IMR-90 (cell line): Measurements from ENCODE around the gene KLHL3. TPM values are rescaled to one million over a fixed set of nuclear protein-coding genes. Genes with fewer than 3 reads are reported as not detected.
"Not testable (repeated sequence)": the region's sequence is repeated elsewhere in the genome, so short reads cannot be mapped to it uniquely, and the experiment has no call there.

Experiments used
- ATAC-seq: fragments of 200-7000 bp; cut with Tn5 transposase; 2 replicates; pipeline ENCODE4 v1.9.1; 2020; ENCODE audit warnings: low read depth, mild to moderate bottlenecking, moderate library complexity
- BruUV-seq: library from RNA; stranded (reverse); fragments of 400-500 nt; replicated peaks from 2 replicates; lab custom pipeline; 2021; lab: Mats Ljungman, UMichigan
- CTCF ChIA-PET: fragments of 300-600 bp; formaldehyde crosslinking; extraction: SDS; loops from one replicate; lab custom pipeline; 2021; ENCODE audit warnings: antibody characterized with exemption; lab: Yijun Ruan, JAX
- POLR2A ChIA-PET: fragments of 300-600 bp; sonication (Branson Sonifier 250); formaldehyde crosslinking; loops from one replicate; lab custom pipeline; 2022; ENCODE audit warnings: antibody characterized with exemption; ENCODE audit not compliant: unreplicated experiment; lab: Charles Lee
- DNase-seq: peaks from one replicate; pipeline ENCODE4 v3.0.0; 2013
- H2AFZ ChIP-seq: replicated peaks from 2 replicates; pipeline ENCODE3; 2013; ENCODE audit warnings: low read length, mild to moderate bottlenecking; ENCODE audit not compliant: poor library complexity
- H2AK5ac ChIP-seq: 2 replicates; pipeline ENCODE4 v1.6.1; 2013; ENCODE audit warnings: low read depth, low read length, inconsistent platforms
- H2AK9ac ChIP-seq: replicated peaks from 2 replicates; pipeline ENCODE3; 2013; ENCODE audit warnings: mild to moderate bottlenecking, low read depth, low read length, moderate library complexity; ENCODE audit not compliant: poor library complexity
- H2BK120ac ChIP-seq: 2 replicates; pipeline ENCODE4 v1.6.1; 2013; ENCODE audit warnings: low read depth, low read length, inconsistent platforms
- H2BK15ac ChIP-seq: 3 replicates; pipeline ENCODE4 v1.6.1; 2013; ENCODE audit warnings: low read depth, low read length, inconsistent platforms
- H2BK20ac ChIP-seq: 2 replicates; pipeline ENCODE4 v1.6.1; 2013; ENCODE audit warnings: low read depth, mild to moderate bottlenecking, inconsistent platforms, low read length, moderate library complexity
- H2BK5ac ChIP-seq: 2 replicates; pipeline ENCODE4 v1.6.1; 2013; ENCODE audit warnings: mild to moderate bottlenecking, low read depth, low read length, inconsistent platforms; ENCODE audit not compliant: poor library complexity, severe bottlenecking
- H3K14ac ChIP-seq: replicated peaks from 2 replicates; pipeline ENCODE4 v1.6.1; 2013; ENCODE audit warnings: low read depth, low read length, inconsistent platforms
- H3K18ac ChIP-seq: 2 replicates; pipeline ENCODE4 v1.6.1; 2013; ENCODE audit warnings: low read depth, low read length, control low read depth
- H3K23ac ChIP-seq: 2 replicates; pipeline ENCODE4 v1.6.1; 2013; ENCODE audit warnings: low read depth, low read length, inconsistent platforms
- H3K27ac ChIP-seq: 2 replicates; pipeline ENCODE4 v1.5.1; 2013; ENCODE audit warnings: mild to moderate bottlenecking, control low read depth, low read length; ENCODE audit not compliant: insufficient read depth
- H3K27me3 ChIP-seq: 2 replicates; pipeline ENCODE4 v1.6.1; 2013; ENCODE audit warnings: low read length; ENCODE audit not compliant: control insufficient read depth, insufficient read depth
- H3K36me3 ChIP-seq: 2 replicates; pipeline ENCODE4 v1.6.1; 2013; ENCODE audit warnings: low read length, mixed read lengths; ENCODE audit not compliant: control insufficient read depth, insufficient read depth
- H3K4ac ChIP-seq: 2 replicates; pipeline ENCODE4 v1.6.1; 2013; ENCODE audit warnings: low read depth, low read length, inconsistent platforms
- H3K4me1 ChIP-seq: 2 replicates; pipeline ENCODE4 v1.6.1; 2013; ENCODE audit warnings: low read length, mixed read lengths; ENCODE audit not compliant: control insufficient read depth, insufficient read depth
- H3K4me2 ChIP-seq: 2 replicates; pipeline ENCODE4 v1.6.1; 2013; ENCODE audit warnings: low read depth, mild to moderate bottlenecking, control low read depth, low read length, moderate library complexity
- H3K4me3 ChIP-seq: 2 replicates; pipeline ENCODE4 v1.5.1; 2013; ENCODE audit warnings: low read depth, mild to moderate bottlenecking, control low read depth, low read length, moderate library complexity; ENCODE audit not compliant: insufficient read depth
- H3K56ac ChIP-seq: 2 replicates; pipeline ENCODE4 v1.6.1; 2013; ENCODE audit warnings: low read length, inconsistent platforms; ENCODE audit not compliant: insufficient read depth; ENCODE audit errors: extremely low read depth
- H3K79me1 ChIP-seq, 2 experiments: 2 replicates each; pipeline ENCODE4 v1.6.1; 2013; ENCODE audit warnings: low read length in 2 of 2, inconsistent platforms in 1 of 2, low read depth in 1 of 2
- H3K9ac ChIP-seq: 2 replicates; pipeline ENCODE4 v1.6.1; 2013; ENCODE audit warnings: low read depth, low read length, control low read depth
- H3K9me1 ChIP-seq: 2 replicates; pipeline ENCODE4 v1.6.1; 2013; ENCODE audit warnings: low read length, inconsistent platforms; ENCODE audit not compliant: insufficient read depth
- H3K9me3 ChIP-seq: 2 replicates; pipeline ENCODE4 v1.6.1; 2013; ENCODE audit warnings: low read length; ENCODE audit not compliant: control insufficient read depth, insufficient read depth
- H4K20me1 ChIP-seq: 2 replicates; pipeline ENCODE4 v1.6.1; 2013; ENCODE audit warnings: low read length, inconsistent platforms; ENCODE audit not compliant: insufficient read depth
- H4K5ac ChIP-seq: 2 replicates; pipeline ENCODE4 v1.6.1; 2013; ENCODE audit warnings: mild to moderate bottlenecking, low read depth, low read length, control low read depth
- H4K8ac ChIP-seq, 2 experiments: 2 replicates each; pipeline ENCODE4 v1.6.1; 2013; ENCODE audit warnings: low read depth in 2 of 2, low read length in 2 of 2, control low read depth in 1 of 2, inconsistent platforms in 1 of 2
- H4K91ac ChIP-seq: 2 replicates; pipeline ENCODE4 v1.6.1; 2013; ENCODE audit warnings: low read depth, low read length, inconsistent platforms; ENCODE audit not compliant: insufficient read depth
- WGBS, 2 experiments: methylation state at CpG; one replicate each; pipeline versions ENCODE4 v1.1.5 to v1.1.7; 2013; ENCODE audit warnings: missing lambda C conversion rate in 2 of 2; ENCODE audit not compliant: insufficient read length in 1 of 2; ENCODE audit errors: extremely low coverage in 2 of 2; 5-methylcytosine and 5-hydroxymethylcytosine counted together
- dilution Hi-C: fragments of 300-500 bp; cut with HindIII; formaldehyde crosslinking; loops from one replicate; pipeline ENCODE4 v1.14.3; 2018; ENCODE audit warnings: low sequenced_read_pairs; ENCODE audit not compliant: unreplicated experiment
- in situ Hi-C: fragments of 300-500 bp; cut with MboI; formaldehyde crosslinking; loops from 3 replicates; pipeline ENCODE4 v1.14.3; 2019; ENCODE audit warnings: low sequenced_read_pairs, inconsistent platforms, mixed read lengths
- intact Hi-C: fragments of 100-400 bp; cut with micrococcal nuclease; formaldehyde crosslinking; loops from 2 replicates; pipeline ENCODE4 v1.10.0; 2022
- polyA plus RNA-seq, 3 experiments: library from polyadenylated mRNA; depleted of rRNA; stranded (reverse); fragments of >200 nt; gene quantifications; 2 replicates each; pipeline ENCODE4 v1.2.3, GENCODE V29; 2012; ENCODE audit warnings: low replicate concordance in 1 of 3
- total RNA-seq: library from RNA; depleted of rRNA; stranded (reverse); fragments of >200 nt; gene quantifications from 2 replicates; pipeline ENCODE4 v1.2.3, GENCODE V29; 2012

The KLHL3 gene
- total and polyA plus RNA-seq, 2 of the 4 experiments (the other 2 are of a cell fraction) = 2.3 to 4.1 TPM

DNA sequence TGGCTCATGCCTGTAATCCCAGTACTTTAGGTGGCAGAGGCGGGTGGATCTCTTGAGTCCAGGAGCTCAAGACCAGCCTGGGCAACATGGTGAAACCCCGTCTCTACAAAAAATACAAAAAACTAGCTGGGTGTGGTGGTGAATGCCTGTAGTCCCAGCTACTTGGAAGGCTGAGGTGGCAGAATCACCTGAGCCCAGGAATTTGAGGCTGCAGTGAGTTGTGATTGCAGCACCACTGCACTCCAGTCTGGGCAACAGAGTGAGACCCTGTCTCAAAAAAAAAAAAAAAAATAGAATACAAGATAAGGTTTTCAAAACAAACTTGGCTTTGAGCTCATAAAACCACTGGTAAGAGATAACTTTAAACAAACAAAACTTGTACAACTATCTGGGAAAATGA lies 92.8 kb downstream of the KLHL3 start:
- H2BK15ac ChIP-seq, DNase-seq, H3K56ac ChIP-seq, H2BK120ac ChIP-seq, H3K23ac ChIP-seq, H2AFZ ChIP-seq, H3K36me3 ChIP-seq, H3K79me1 ChIP-seq, intact Hi-C loops, H3K4ac ChIP-seq, H4K5ac ChIP-seq, BruUV-seq, H3K18ac ChIP-seq, dilution Hi-C loops, H2BK20ac ChIP-seq, H2AK5ac ChIP-seq, H2BK5ac ChIP-seq, H4K91ac ChIP-seq, H3K27ac ChIP-seq, H3K14ac ChIP-seq, H3K4me1 ChIP-seq, H3K9me1 ChIP-seq, H3K4me2 ChIP-seq, H3K4me3 ChIP-seq, H3K27me3 ChIP-seq, H4K8ac ChIP-seq, H3K9ac ChIP-seq, ATAC-seq, H2AK9ac ChIP-seq, H4K20me1 ChIP-seq, H3K9me3 ChIP-seq: not testable (repeated sequence)
- POLR2A ChIA-PET = interaction anchor here (0.6 kb wide), 1 partner anchor 357 kb away, joined by 3 read pairs; no protein-coding TSS in a partner anchor
- CTCF ChIA-PET = interaction anchor here (0.6 to 1.4 kb wide), 4 partner anchors 14 to 127 kb away, joined by 3 to 5 read pairs (median 4); no protein-coding TSS in a partner anchor
- WGBS, 2 experiments = no CpG with 5 or more reads among the region's 2 CpGs
- in situ Hi-C loops = loop anchor here (25.0 kb wide), 2 partner anchors 419 to 494 kb away; partner anchors contain the start of gene NME5
